HG03064 (cell line): ENCODE results near the gene ERVH48-1.
"Not testable (repeated sequence)": the region's sequence is repeated elsewhere in the genome, so short reads cannot be mapped to it uniquely, and the experiment has no call there.

Source experiments
- ATAC-seq: cut with Tn5 transposase; IDR thresholded peaks from one replicate; pipeline ENCODE4 v1.9.1; 2021; ENCODE audit warnings: low read depth; ENCODE audit not compliant: unreplicated experiment

Gene ERVH48-1

GRCh38 chr21:42939582-42940413 is 14.4 kb upstream of the ERVH48-1 start:
- ATAC-seq, result no peak

GRCh38 chr21:42938606-42938995 is 13.2 kb upstream of the ERVH48-1 start:
- not testable (repeated sequence) for ATAC-seq

- ATAC-seq, result no peak
These were observed 12.7 kb upstream of the ERVH48-1 start for GRCh38 chr21:42937960-42938605.

- ATAC-seq, result not testable (repeated sequence)
These were observed 11.9 kb upstream of the ERVH48-1 start for GRCh38 chr21:42937034-42937940.

- ATAC-seq, result not testable (repeated sequence)
These were observed 10.9 kb upstream of the ERVH48-1 start for GRCh38 chr21:42936360-42936759.

GRCh38 chr21:42933973-42934372 is 8.5 kb upstream of the ERVH48-1 start:
- ATAC-seq, result not testable (repeated sequence)

- not testable (repeated sequence) for ATAC-seq
These were observed 7.9 kb upstream of the ERVH48-1 start for GRCh38 chr21:42933137-42933970.

- ATAC-seq, result not testable (repeated sequence)
These were observed 7.1 kb upstream of the ERVH48-1 start for GRCh38 chr21:42932378-42933136.

- no peak for ATAC-seq
These were observed 6.3 kb upstream of the ERVH48-1 start for GRCh38 chr21:42931560-42932235.

GRCh38 chr21:42929969-42930368 is 4.5 kb upstream of the ERVH48-1 start:
- ATAC-seq, result no peak

GRCh38 chr21:42927474-42928200 is 2.2 kb upstream of the ERVH48-1 start:
- not testable (repeated sequence) for ATAC-seq

- ATAC-seq, result no peak
These were observed 1.0 kb downstream of the ERVH48-1 start for GRCh38 chr21:42924433-42924751.

GRCh38 chr21:42923553-42924432 is 1.6 kb downstream of the ERVH48-1 start:
- ATAC-seq, result no peak

GRCh38 chr21:42922918-42923317 is 2.5 kb downstream of the ERVH48-1 start:
- ATAC-seq, result no peak

- no peak for ATAC-seq
These were observed 3.5 kb downstream of the ERVH48-1 start for GRCh38 chr21:42921927-42922326.

GRCh38 chr21:42918291-42918690 is 7.1 kb downstream of the ERVH48-1 start:
- no peak for ATAC-seq

GRCh38 chr21:42913476-42913875 is 12.0 kb downstream of the ERVH48-1 start:
- no peak for ATAC-seq
